GM18858 (cell line): ENCODE measurements around the gene TMEM181.
"Not testable (repeated sequence)": the region's sequence is repeated elsewhere in the genome, so short reads cannot be mapped to it uniquely, and the experiment has no call there.

Experiments
- ATAC-seq: cut with Tn5 transposase; IDR thresholded peaks from one replicate; pipeline ENCODE4 v1.9.1; 2021; ENCODE audit not compliant: unreplicated experiment

TMEM181 gene

GRCh38 chr6:158655569-158656450, 95.9 kb downstream of the TMEM181 start:
- ATAC-seq: no peak

- not testable (repeated sequence) for ATAC-seq
Observed at GRCh38 chr6:158656986-158657385, 97.1 kb downstream of the TMEM181 start.

DNA sequence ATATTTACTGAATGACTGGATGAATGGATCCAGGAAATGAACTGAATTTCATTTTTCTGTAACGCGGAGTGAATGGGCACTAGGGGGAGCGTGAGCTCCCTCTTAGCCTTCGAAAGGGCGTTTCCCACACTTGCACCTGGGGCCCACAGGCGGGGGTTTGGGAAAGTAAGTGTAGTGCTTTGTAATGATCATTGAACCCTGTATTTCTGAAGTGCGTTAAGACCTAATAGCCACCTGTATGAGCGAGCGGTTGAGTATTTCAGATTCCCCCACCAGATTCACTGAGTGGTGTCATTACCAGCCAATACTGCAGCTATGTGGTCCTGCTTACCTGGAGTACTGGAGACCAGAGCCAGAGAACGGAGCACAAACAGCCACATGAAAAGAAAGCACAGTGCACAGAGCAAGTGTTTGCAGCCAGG, 100.5 kb downstream of the TMEM181 start:
- no peak for ATAC-seq

DNA sequence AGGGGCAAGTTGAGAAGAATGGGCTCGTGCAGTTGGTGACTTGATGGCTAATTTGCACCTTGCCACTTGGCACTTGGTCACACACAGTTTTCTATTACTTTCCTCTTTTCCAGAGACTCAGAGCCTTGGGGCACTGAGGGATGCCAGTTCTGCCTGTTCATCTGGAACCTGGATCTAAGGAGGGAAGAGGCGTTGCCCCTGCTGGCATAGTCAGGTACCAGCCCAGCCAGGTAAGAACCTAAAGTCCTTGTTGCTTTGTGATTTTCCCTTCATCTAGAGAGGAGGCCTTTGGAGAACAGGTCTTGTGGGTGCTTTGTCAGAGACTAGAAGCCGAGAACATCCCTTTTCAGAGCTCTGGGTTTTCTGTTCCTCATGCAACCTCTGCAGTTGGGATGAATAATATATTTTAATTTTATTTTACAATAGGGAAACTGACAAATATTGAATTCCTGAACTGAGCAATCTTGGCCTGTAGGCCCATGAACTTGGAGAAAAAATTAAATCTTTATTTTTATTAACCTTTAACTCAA, 101.3 kb downstream of the TMEM181 start:
- no peak for ATAC-seq

GRCh38 chr6:158662607-158662953, 102.7 kb downstream of the TMEM181 start:
- no peak for ATAC-seq

GRCh38 chr6:158662954-158663624, 103.2 kb downstream of the TMEM181 start:
- no peak for ATAC-seq

DNA sequence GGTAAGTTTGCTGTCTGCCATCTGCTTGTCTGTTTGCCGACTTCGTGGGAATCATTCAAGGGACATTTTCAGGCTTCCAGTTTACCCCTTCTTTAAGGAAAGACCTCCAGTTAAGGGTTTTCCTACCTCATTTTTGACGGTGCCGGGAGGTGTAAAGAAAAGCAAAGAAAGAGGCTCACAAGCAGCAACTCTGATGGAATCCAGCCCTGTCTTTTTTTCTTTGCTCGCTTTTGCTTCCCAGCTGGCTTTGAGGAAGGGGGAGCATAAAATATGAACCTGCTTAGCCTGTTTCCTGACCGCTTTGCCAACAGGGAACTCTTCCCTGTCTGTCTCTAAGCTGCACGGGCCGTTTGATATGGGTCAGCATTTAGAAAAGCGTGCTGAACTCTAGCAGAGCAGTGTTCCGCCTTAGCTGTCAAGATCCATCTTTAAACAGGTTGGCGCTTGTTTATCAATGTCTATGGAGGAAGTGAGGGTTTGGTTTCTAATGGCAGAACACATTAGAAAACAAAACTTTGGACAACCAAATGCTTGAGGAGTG, 103.8 kb downstream of the TMEM181 start:
- ATAC-seq: no peak

- no peak for ATAC-seq
Observed at GRCh38 chr6:158665332-158665731, 105.4 kb downstream of the TMEM181 start.

DNA sequence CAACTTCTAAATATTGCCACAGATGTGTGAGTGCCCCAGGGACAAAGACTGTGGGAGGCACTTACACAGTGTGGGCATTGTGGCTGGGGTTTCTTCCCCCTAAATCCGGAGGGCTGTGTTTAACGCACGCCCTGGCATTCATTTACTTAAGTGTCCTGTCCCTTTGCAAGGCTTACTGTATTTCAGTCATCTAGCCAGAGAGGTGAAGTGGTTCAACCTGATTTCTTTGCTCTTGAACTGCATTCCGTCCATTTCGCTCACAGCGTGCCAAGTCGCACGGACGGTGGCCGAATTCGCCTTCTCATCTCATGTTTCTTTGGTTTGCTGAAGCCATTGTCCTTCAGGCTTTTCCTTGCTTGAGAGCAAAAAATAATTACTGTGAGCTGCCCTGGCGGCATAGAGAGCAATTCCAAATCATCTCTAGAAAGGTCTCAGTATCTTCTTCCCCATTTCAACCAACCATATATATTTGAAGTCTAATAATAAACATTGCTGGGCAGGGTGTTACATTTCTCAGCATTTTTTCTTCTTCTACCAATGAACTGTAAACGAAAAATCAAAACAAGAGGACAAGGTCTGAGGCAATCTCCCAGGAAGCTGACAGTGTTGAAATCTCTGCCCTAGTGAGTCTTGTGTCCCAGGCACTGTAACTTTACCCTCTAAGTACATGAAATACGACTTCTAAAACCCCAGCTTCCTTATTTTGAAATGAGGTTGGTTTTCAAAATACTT, 106.9 kb downstream of the TMEM181 start:
- ATAC-seq: no peak

GRCh38 chr6:158667360-158667981, 107.6 kb downstream of the TMEM181 start:
- ATAC-seq: no peak

GRCh38 chr6:158668707-158669103, 108.8 kb downstream of the TMEM181 start:
- ATAC-seq: no peak

DNA sequence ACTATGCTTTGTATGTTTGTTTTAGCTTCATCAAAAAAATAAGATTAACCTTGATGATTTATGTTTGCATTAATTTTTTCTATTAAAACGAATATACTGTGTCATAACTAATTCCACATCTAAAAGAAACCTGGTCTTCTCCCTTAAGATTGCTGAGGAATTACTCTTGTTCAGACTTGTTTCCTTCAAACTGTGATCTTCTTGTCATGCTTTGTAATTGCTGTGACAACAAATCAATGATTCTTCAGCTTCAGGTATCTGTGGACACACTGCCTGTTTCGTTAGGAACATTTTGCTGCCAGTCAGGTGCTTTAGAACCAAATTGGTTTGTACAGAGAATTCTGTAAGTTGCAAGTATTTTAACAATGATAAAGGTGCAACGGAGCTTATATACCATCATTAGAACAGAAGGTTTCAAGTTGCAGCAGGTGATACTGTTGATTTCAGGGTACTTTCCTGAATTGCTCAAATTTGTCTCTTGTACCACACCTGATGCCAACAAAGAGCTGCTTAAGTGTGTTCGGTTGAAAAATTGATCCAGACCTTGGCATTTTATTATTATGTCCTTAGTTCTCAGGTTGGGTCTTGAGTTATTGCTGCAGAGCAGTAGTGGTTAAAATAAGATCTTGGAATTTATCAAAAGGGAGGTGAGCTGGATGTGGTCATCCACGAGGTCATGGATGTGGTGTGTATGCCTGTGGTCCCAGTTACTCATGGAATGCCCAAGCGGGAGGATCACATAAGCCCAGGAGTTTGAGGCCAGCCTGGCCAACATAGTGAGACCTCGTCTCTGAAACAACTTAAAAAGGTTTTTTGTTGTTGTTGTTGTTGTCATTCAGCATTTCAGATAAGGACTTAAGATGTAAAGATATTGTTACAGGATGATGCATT, 109.5 kb downstream of the TMEM181 start:
- no peak for ATAC-seq

DNA sequence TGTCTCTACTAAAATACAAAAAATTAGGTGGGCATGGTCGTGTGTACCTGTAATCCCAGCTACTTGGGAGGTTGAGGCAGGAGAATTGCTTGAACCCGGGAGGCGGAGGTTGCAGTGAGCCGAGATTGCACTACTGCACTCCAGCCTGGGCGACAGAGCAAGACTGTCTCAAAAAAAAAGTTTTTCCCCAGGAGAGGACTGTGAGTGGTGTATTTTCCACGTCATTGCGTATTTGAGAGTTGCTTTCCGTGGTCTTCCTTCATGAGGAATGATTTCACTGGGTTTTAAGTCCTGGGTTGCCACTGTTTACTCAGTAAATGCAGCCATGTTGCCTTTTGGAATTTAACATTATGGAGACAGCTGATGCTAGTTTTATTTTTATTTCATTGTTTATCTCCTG, 112.2 kb downstream of the TMEM181 start:
- not testable (repeated sequence) for ATAC-seq

DNA sequence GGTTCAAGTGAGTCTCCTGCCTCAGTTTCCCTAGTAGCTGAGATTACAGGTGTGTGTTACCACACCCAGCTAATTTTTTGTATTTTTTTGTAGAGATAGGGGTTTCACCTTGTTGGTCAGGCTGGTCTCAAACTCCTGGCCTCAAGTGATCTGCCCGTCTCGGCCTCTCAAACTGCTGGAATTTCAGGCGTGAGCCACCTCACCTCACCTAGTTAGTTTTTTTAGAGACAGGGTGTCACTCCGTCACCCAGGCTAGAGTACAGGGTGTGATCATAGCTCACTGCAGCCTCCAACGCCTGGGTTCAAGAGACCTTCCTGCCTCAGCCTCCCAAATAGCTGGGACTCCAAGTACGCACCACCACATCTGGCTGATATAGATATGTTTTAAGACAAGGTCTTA, 112.8 kb downstream of the TMEM181 start:
- ATAC-seq: no peak

DNA sequence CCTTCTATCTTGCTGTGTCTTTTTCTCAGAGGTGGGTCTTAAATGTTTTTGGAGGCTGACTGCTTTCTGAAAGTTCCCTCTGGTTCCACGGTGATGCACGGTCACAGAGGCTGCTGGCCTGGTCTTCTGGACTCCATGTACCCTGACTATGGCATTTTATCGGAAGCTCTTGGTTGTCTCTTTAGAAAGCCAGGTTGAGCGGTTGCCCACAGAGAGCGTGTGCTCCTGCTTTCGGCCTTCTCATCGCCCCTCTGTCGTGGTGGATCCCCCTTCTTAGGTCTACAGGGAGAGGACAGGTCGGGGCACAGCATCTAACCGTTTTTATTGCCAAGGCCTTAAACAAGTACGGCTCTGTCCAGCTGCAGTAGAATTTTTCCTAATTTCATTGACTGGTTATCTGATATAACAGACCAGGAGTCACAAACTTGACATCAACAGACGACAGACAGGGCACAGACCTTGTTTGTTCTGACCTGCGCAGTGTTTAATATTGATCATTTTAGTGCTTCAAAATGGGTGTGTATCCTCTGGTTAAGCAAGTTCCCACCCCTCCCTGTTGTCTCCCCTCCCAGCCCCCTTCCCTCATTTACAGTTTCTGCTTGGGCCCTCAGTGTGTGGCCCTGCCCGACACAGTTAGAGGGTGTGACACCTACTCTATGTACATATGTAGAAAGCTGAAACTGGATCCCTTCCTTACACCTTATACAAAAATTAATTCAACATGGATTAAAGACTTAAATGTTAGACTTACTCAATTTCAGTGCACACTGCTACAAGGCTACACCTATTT, 114.6 kb downstream of the TMEM181 start:
- no peak for ATAC-seq

- ATAC-seq: not testable (repeated sequence)
Observed at GRCh38 chr6:158677094-158677493, 117.2 kb downstream of the TMEM181 start.

GRCh38 chr6:158677906-158678578, 118.2 kb downstream of the TMEM181 start:
- ATAC-seq: no peak

GRCh38 chr6:158680015-158680414, 120.1 kb downstream of the TMEM181 start:
- ATAC-seq: no peak
